ENCODE data around the gene PDZRN4.
A peak's percentile ranks its signal among the peaks of the same experiment; 100 is the strongest.
"Not testable (repeated sequence)": the region's sequence is repeated elsewhere in the genome, so short reads cannot be mapped to it uniquely, and the experiment has no call there.

Gene PDZRN4

GRCh38 chr12:41287500-41288141 is 99.5 kb downstream of the PDZRN4 start:
- DNase-seq = no peak

GRCh38 chr12:41288142-41288811 is 100.2 kb downstream of the PDZRN4 start:
- no peak for DNase-seq

- DNase-seq = no peak
Measured at GRCh38 chr12:41289501-41289900, 101.4 kb downstream of the PDZRN4 start.

- DNase-seq = no peak
Measured at GRCh38 chr12:41293011-41293410, 104.9 kb downstream of the PDZRN4 start.

GRCh38 chr12:41293461-41293860 is 105.3 kb downstream of the PDZRN4 start:
- no peak for DNase-seq

GRCh38 chr12:41302979-41303403 is 114.9 kb downstream of the PDZRN4 start:
- no peak for DNase-seq

- no peak for DNase-seq
Measured at GRCh38 chr12:41304526-41304925, 116.4 kb downstream of the PDZRN4 start.

- DNase-seq = no peak
Measured at GRCh38 chr12:41310367-41310766, 122.2 kb downstream of the PDZRN4 start.

GRCh38 chr12:41311883-41312282 is 123.8 kb downstream of the PDZRN4 start:
- no peak for DNase-seq

- DNase-seq = not testable (repeated sequence)
Measured at GRCh38 chr12:41312451-41312850, 124.3 kb downstream of the PDZRN4 start.

GRCh38 chr12:41325336-41325735 is 137.2 kb downstream of the PDZRN4 start:
- DNase-seq = no peak

- DNase-seq = no peak
Measured at GRCh38 chr12:41327096-41327895, 139.2 kb downstream of the PDZRN4 start.

GRCh38 chr12:41333974-41334373 is 145.9 kb downstream of the PDZRN4 start:
- DNase-seq = no peak

- DNase-seq = no peak
Measured at GRCh38 chr12:41334390-41334789, 146.3 kb downstream of the PDZRN4 start.

- DNase-seq = no peak
Measured at GRCh38 chr12:41336041-41336549, 148.0 kb downstream of the PDZRN4 start.

- no peak for DNase-seq
Measured at GRCh38 chr12:41339784-41340183, 151.7 kb downstream of the PDZRN4 start.

GRCh38 chr12:41344776-41345470 is 156.8 kb downstream of the PDZRN4 start:
- no peak for DNase-seq

GRCh38 chr12:41348198-41348597 is 160.1 kb downstream of the PDZRN4 start:
- no peak for DNase-seq

GRCh38 chr12:41356181-41356580 is 168.1 kb downstream of the PDZRN4 start:
- no peak for DNase-seq

GRCh38 chr12:41361738-41362137 is 173.6 kb downstream of the PDZRN4 start:
- peak; percentile 56 for DNase-seq

- no peak for DNase-seq
Measured at GRCh38 chr12:41362510-41362909, 174.4 kb downstream of the PDZRN4 start.

GRCh38 chr12:41362931-41363330 is 174.8 kb downstream of the PDZRN4 start:
- no peak for DNase-seq

- DNase-seq = no peak
Measured at GRCh38 chr12:41364211-41364610, 176.1 kb downstream of the PDZRN4 start.
